Measurements from ENCODE around the gene INAFM1. TPM values are rescaled to one million over a fixed set of nuclear protein-coding genes. Genes with fewer than 3 reads are reported as not detected.

INAFM1 gene
- total and polyA plus RNA-seq, 2 donors (not counting 3 experiments of a cell fraction or from before 2014, with no cell fraction given), result 2.8 to 8.3 TPM

DNA sequence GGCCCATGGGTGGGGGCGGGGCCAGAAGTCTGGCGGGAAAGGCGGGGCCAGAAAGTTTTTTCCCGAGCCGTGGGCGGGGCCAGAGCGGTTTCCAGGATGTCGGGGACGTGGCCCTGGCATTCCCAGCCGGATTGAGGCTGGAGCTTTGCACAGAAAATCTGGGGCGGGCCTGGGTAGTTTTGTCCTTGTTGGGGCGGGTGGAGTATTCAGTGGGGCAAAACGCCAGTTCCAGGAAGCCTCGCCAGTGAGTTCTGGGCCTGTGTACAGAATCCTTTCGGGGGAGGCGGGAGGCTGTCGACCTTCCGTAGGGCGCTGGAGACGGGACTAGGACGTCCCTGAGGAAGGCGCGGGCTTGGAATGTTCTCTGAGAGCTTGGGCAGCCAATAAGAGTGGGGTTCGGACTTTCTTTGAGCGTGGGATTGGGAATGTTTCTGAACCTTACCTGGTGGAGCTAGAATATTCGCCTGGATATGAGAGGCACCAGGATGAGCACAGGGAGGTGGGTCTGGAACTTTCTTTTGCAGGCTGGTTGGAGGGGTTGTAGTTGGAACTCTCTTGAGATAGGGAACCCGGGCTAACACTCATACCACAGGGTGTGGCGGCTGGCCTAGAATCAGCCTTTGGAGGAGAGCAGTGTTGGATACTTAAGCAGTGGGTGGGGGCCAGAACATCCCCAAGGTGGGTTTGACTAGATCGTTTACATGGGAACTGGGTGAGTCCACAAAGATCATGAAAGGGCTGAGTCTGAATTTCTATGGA is 17.1 kb upstream of the INAFM1 start:
- no peaks in the 10 kb centered on the region for H3K9me3 ChIP-seq (replicated peaks; ENCODE audit: control insufficient read depth, insufficient read depth, low read length)
- no peaks in the 10 kb centered on the region for H3K27me3 ChIP-seq (ENCODE audit: control insufficient read depth in 2 of 2, insufficient read depth in 2 of 2, low read length in 2 of 2)
- H2AFZ ChIP-seq (ENCODE audit: low read depth, low read length), result peak overlapping the region; percentile 49
- POLR2A ChIA-PET, result interaction anchor here (1.6 to 2.8 kb wide), 3 partner anchors 14 to 31 kb away, joined by 9 to 31 read pairs (median 17); partner anchors contain the start of gene INAFM1
- TF ChIP-seq JUN (IDR thresholded peaks at IDR 0.05; ENCODE audit: borderline replicate concordance, insufficient read depth, insufficient read length, low read depth) (no peak), POLR2A (IDR thresholded peaks at IDR 0.05; ENCODE audit: low read depth, low read length) (peak; percentile 85), MYC (IDR thresholded peaks at IDR 0.05; ENCODE audit: low read depth, low read length) (no peak), EZH2 (IDR thresholded peaks at IDR 0.05; ENCODE audit: borderline replicate concordance, low read depth, low read length, severe bottlenecking) (no peak), GATA2 (IDR thresholded peaks at IDR 0.05; ENCODE audit: insufficient read depth, insufficient read length, low read depth, low read length) (no peak), FOS (IDR thresholded peaks at IDR 0.05; ENCODE audit: borderline replicate concordance, insufficient read depth, low read length) (no peak), POLR2AphosphoS5 (IDR thresholded peaks at IDR 0.05; ENCODE audit: insufficient read depth, low read depth, low read length) (peak; percentile 89), CTCF (IDR thresholded peaks at IDR 0.05; ENCODE audit: extremely low read depth in 1 of 2, insufficient read depth in 1 of 2, low read depth in 1 of 2, low read length in 2 of 2) (no peak)
- TF ChIP-seq, protein P1, sequence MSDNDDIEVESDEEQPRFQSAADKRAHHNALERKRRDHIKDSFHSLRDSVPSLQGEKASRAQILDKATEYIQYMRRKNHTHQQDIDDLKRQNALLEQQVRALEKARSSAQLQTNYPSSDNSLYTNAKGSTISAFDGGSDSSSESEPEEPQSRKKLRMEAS (IDR thresholded peaks at IDR 0.05; ENCODE audit: insufficient read depth, insufficient read length), result no peak
- H3K4me3 ChIP-seq (replicated peaks in 1 of 3; ENCODE audit: insufficient read depth in 1 of 3, low read depth in 1 of 3, low read length in 3 of 3), result peak overlapping the region; percentile 52 to 81 (median 62)
- FAIRE-seq (peak; percentile 99), DNase-seq (ENCODE audit: low read depth, low spot score) (no peak)
- CTCF ChIA-PET, result interaction anchor here (0.6 to 2.8 kb wide), 7 partner anchors 8 to 107 kb away, joined by 3 to 49 read pairs (median 6); partner anchors contain the start of gene DHX34
- peaks cover 11% of the 10 kb centered on the region for H3K4me1 ChIP-seq (ENCODE audit: control insufficient read depth, extremely low read depth, insufficient read depth, low read length)
- dilution Hi-C loops (cut with MboI; ENCODE audit: extremely low pct_ligation_motif_present, low sequenced_read_pairs) (no loop called here), intact Hi-C loops (cut with micrococcal nuclease) (loop anchor here (1.0 to 5.0 kb wide), 3 partner anchors 16 to 470 kb away; partner anchors contain the start of gene SLC1A5)
- peak overlapping the region; percentile 97 for H3K4me2 ChIP-seq (ENCODE audit: insufficient read depth, low read length)
- no peaks in the 10 kb centered on the region for H3K9me1 ChIP-seq (replicated peaks; ENCODE audit: control insufficient read depth, extremely low read depth, insufficient read depth, low read length)
- peaks cover 9% of the 10 kb centered on the region for H3K79me2 ChIP-seq (ENCODE audit: control insufficient read depth, insufficient read depth, low read length)
- peak overlapping the region; percentile 91 for H3K9ac ChIP-seq (replicated peaks; ENCODE audit: extremely low read depth, insufficient read depth, low read length)
- H3K36me3 ChIP-seq (ENCODE audit: control insufficient read depth in 2 of 2, extremely low read depth in 1 of 2, insufficient read depth in 2 of 2, low read length in 2 of 2), result peaks cover 10 to 19% of the 10 kb centered on the region in 2 experiments
- peak overlapping the region; percentile 84 for H3K27ac ChIP-seq (ENCODE audit: insufficient read depth, low read depth, low read length)
- BruUV-seq (replicated peaks), result TSS peak; percentile 63
- no peaks in the 10 kb centered on the region for H4K20me1 ChIP-seq (replicated peaks; ENCODE audit: control insufficient read depth, extremely low read depth, insufficient read depth, low read length)

Measured in endothelial cell of umbilical vein (primary cell).